Cardiac muscle cell (in vitro differentiated cells and primary cell): ENCODE data around the gene GJA3. TPM values are rescaled to one million over a fixed set of nuclear protein-coding genes. Genes with fewer than 3 reads are reported as not detected.
A peak's percentile ranks its signal among the peaks of the same experiment; 100 is the strongest.

ENCODE experiments used
- DNase-seq, 2 donors: peaks; one replicate each; pipeline versions ENCODE4 v3.0.0 to v3.0.0-alpha.2; 2010 to 2017; ENCODE audit warnings: low read depth in 1 of 2, low spot score in 1 of 2
- H3K27ac ChIP-seq: fragments of 200-600 bp; sonication (generic); 2 replicates; pipeline ENCODE4 v1.5.1; 2016
- H3K27me3 ChIP-seq: fragments of 200-600 bp; sonication (generic); 2 replicates; pipeline ENCODE4 v1.6.0; 2016; ENCODE audit warnings: control low read depth
- H3K36me3 ChIP-seq: fragments of 200-600 bp; sonication (generic); 2 replicates; pipeline ENCODE4 v1.5.1; 2016; ENCODE audit warnings: control low read depth
- H3K4me1 ChIP-seq: fragments of 200-600 bp; sonication (generic); 2 replicates; pipeline ENCODE4 v1.8.1; 2017; ENCODE audit warnings: low read depth, mild to moderate bottlenecking, mixed run types
- H3K4me3 ChIP-seq: fragments of 200-600 bp; sonication (generic); 2 replicates; pipeline ENCODE4 v1.5.1; 2016; ENCODE audit warnings: mild to moderate bottlenecking
- H3K9me3 ChIP-seq: fragments of 200-600 bp; sonication (generic); 2 replicates; pipeline ENCODE4 v1.5.1; 2017; ENCODE audit warnings: low read depth, mild to moderate bottlenecking, control low read depth
- CTCF ChIP-seq: IDR thresholded peaks from 2 replicates; pipeline ENCODE4 v1.5.1; 2012; ENCODE audit warnings: low read depth, mild to moderate bottlenecking, low read length
- polyA plus RNA-seq: library from polyadenylated mRNA; unstranded; fragments of >200 nt; fragmentation: Nextera tagmentation; extraction: Ambion mirVana; gene quantifications from 2 replicates; pipeline ENCODE4 v1.2.1, GENCODE V29; 2016
- total RNA-seq: library from RNA; depleted of rRNA; stranded (reverse); fragments of >200 nt; gene quantifications from 2 replicates; pipeline ENCODE4 v1.2.3, GENCODE V29; 2016

The GJA3 gene
- total and polyA plus RNA-seq, 2 experiments from 2014 or later, result 123 to 201 TPM

- H3K9me3 ChIP-seq, result no peaks in the 10 kb centered on the region
- no peak for DNase-seq
- no peak overlapping the region for H3K27ac ChIP-seq
These were observed 25.9 kb upstream of the GJA3 start for GRCh38 chr13:20186771-20187170.

GRCh38 chr13:20185366-20186056 is 24.7 kb upstream of the GJA3 start:
- Histone ChIP-seq H3K9me3 (no peaks in the 10 kb centered on the region), H3K36me3 (no peaks in the 10 kb centered on the region), H3K4me3 (no peak overlapping the region), H3K27me3 (peaks cover 27% of the 10 kb centered on the region), H3K4me1 (peaks cover 13% of the 10 kb centered on the region), H3K27ac (no peak overlapping the region)
- no peak for TF ChIP-seq CTCF
- peak in 1 of 2 donors; percentile 47 for DNase-seq

More at GRCh38 chr13:20186771-20187170, 25.9 kb upstream of the GJA3 start:
- Histone ChIP-seq H3K4me1 (peaks cover 13% of the 10 kb centered on the region), H3K36me3 (no peaks in the 10 kb centered on the region), H3K27me3 (peaks cover 40% of the 10 kb centered on the region), H3K4me3 (no peak overlapping the region)
- TF ChIP-seq CTCF, result no peak

GRCh38 chr13:20182231-20182846 is 21.5 kb upstream of the GJA3 start:
- peak; percentile 84 to 87 for DNase-seq

GRCh38 chr13:20181188-20181587 is 20.3 kb upstream of the GJA3 start:
- Histone ChIP-seq H3K27ac (no peak overlapping the region), H3K4me1 (peaks cover 13% of the 10 kb centered on the region), H3K36me3 (no peaks in the 10 kb centered on the region), H3K27me3 (no peaks in the 10 kb centered on the region), H3K9me3 (no peaks in the 10 kb centered on the region), H3K4me3 (no peak overlapping the region)
- TF ChIP-seq CTCF, result no peak
- DNase-seq, result no peak

More at GRCh38 chr13:20182231-20182846, 21.5 kb upstream of the GJA3 start:
- TF ChIP-seq CTCF, result peak; percentile 89
- no peaks in the 10 kb centered on the region for H3K36me3 ChIP-seq
- H3K27ac ChIP-seq, result no peak overlapping the region
- H3K4me3 ChIP-seq, result no peak overlapping the region
- peaks cover 13% of the 10 kb centered on the region for H3K4me1 ChIP-seq
- H3K27me3 ChIP-seq, result no peaks in the 10 kb centered on the region
- no peaks in the 10 kb centered on the region for H3K9me3 ChIP-seq

- no peak for DNase-seq
- TF ChIP-seq CTCF, result no peak
- no peaks in the 10 kb centered on the region for H3K27me3 ChIP-seq
- H3K36me3 ChIP-seq, result no peaks in the 10 kb centered on the region
- peaks cover 11% of the 10 kb centered on the region for H3K4me1 ChIP-seq
- H3K27ac ChIP-seq, result no peak overlapping the region
- H3K4me3 ChIP-seq, result no peak overlapping the region
- H3K9me3 ChIP-seq, result no peaks in the 10 kb centered on the region
These were observed 17.3 kb upstream of the GJA3 start for GRCh38 chr13:20178156-20178555.
